KMS-11 (cell line): ENCODE results near the gene GARS1.
"Not testable (repeated sequence)": the region's sequence is repeated elsewhere in the genome, so short reads cannot be mapped to it uniquely, and the experiment has no call there.

Experiments used
- H2AFZ ChIP-seq: fragments of 200-600 bp; sonication (generic); 2 replicates; pipeline ENCODE4 v1.6.1; 2016; ENCODE audit warnings: antibody characterized with exemption, mixed run types, low read depth
- H3K27ac ChIP-seq: fragments of 200-600 bp; sonication (generic); 2 replicates; pipeline ENCODE4 v1.6.1; 2016; ENCODE audit warnings: mild to moderate bottlenecking, mixed run types
- H3K27me3 ChIP-seq: fragments of 200-600 bp; sonication (generic); 2 replicates; pipeline ENCODE4 v1.6.1; 2017; ENCODE audit warnings: mild to moderate bottlenecking, low read depth, mixed run types, moderate library complexity; ENCODE audit not compliant: insufficient read depth
- H3K36me3 ChIP-seq: fragments of 200-600 bp; sonication (generic); 2 replicates; pipeline ENCODE4 v1.6.1; 2017; ENCODE audit warnings: mild to moderate bottlenecking, mixed run types; ENCODE audit not compliant: insufficient read depth
- H3K4me1 ChIP-seq: fragments of 200-600 bp; sonication (generic); 2 replicates; pipeline ENCODE4 v1.6.1; 2016; ENCODE audit warnings: mild to moderate bottlenecking, low read depth, mixed run types; ENCODE audit not compliant: poor library complexity, severe bottlenecking
- H3K4me2 ChIP-seq: fragments of 200-600 bp; sonication (generic); 2 replicates; pipeline ENCODE4 v1.7.0; 2016; ENCODE audit warnings: mild to moderate bottlenecking, mixed run types
- H3K4me3 ChIP-seq: fragments of 200-600 bp; sonication (generic); IDR thresholded peaks from 2 replicates; pipeline ENCODE4 v1.6.1; 2017; ENCODE audit warnings: low read depth, low read length, mixed read lengths; ENCODE audit not compliant: insufficient read depth
- H3K79me2 ChIP-seq: fragments of 200-600 bp; sonication (generic); 2 replicates; pipeline ENCODE4 v1.6.1; 2016; ENCODE audit warnings: low read depth, mixed run types; ENCODE audit not compliant: insufficient read depth
- H3K9ac ChIP-seq: fragments of 200-600 bp; sonication (generic); 2 replicates; pipeline ENCODE4 v1.6.1; 2016; ENCODE audit warnings: mild to moderate bottlenecking, mixed run types
- H4K20me1 ChIP-seq: fragments of 200-600 bp; sonication (generic); 2 replicates; pipeline ENCODE4 v1.6.1; 2016; ENCODE audit warnings: mild to moderate bottlenecking, mixed run types; ENCODE audit not compliant: insufficient read depth
- TF ChIP-seq, protein P1 (sequence below): fragments of 200-600 bp; sonication (generic); conservative IDR thresholded peaks from 2 replicates; pipeline ENCODE4 v1.6.1; 2017; ENCODE audit warnings: low read depth, mild to moderate bottlenecking, antibody characterized with exemption, low read length, moderate library complexity, mixed read lengths

GARS1 gene

DNA sequence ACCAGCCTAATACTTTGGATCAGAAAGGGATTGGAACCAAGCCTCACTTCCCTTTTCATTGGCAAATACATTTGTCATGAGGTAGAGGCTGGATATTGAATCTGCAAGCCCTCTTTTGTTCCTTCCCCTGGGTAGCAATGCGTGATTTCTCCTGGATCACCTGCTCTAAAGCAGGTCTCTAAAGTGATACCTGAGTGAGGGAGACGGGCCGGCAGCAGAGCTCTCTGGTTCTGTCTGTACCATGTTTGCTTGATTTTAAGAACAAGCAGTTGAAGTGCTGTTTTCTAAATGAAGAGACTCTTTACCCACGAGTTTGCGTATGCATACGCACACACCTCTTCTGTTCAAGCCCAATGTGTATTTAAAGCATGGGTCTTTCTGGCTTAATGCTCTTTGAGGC, 41.1 kb downstream of the GARS1 start:
- no peak overlapping the region for H3K27ac ChIP-seq
- no peak overlapping the region for H2AFZ ChIP-seq
- no peak overlapping the region for H3K9ac ChIP-seq
- peaks cover 2% of the 10 kb centered on the region for H3K4me1 ChIP-seq
- H4K20me1 ChIP-seq, result no peaks in the 10 kb centered on the region
- peaks cover 7% of the 10 kb centered on the region; the same call in 1 of the 2 replicates for H3K36me3 ChIP-seq
- H3K79me2 ChIP-seq, result no peaks in the 10 kb centered on the region
- no peak overlapping the region for H3K4me2 ChIP-seq
- TF ChIP-seq, protein P1, sequence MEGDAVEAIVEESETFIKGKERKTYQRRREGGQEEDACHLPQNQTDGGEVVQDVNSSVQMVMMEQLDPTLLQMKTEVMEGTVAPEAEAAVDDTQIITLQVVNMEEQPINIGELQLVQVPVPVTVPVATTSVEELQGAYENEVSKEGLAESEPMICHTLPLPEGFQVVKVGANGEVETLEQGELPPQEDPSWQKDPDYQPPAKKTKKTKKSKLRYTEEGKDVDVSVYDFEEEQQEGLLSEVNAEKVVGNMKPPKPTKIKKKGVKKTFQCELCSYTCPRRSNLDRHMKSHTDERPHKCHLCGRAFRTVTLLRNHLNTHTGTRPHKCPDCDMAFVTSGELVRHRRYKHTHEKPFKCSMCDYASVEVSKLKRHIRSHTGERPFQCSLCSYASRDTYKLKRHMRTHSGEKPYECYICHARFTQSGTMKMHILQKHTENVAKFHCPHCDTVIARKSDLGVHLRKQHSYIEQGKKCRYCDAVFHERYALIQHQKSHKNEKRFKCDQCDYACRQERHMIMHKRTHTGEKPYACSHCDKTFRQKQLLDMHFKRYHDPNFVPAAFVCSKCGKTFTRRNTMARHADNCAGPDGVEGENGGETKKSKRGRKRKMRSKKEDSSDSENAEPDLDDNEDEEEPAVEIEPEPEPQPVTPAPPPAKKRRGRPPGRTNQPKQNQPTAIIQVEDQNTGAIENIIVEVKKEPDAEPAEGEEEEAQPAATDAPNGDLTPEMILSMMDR, result no peak
- no peak overlapping the region for H3K4me3 ChIP-seq
- H3K27me3 ChIP-seq, result no peaks in the 10 kb centered on the region

DNA sequence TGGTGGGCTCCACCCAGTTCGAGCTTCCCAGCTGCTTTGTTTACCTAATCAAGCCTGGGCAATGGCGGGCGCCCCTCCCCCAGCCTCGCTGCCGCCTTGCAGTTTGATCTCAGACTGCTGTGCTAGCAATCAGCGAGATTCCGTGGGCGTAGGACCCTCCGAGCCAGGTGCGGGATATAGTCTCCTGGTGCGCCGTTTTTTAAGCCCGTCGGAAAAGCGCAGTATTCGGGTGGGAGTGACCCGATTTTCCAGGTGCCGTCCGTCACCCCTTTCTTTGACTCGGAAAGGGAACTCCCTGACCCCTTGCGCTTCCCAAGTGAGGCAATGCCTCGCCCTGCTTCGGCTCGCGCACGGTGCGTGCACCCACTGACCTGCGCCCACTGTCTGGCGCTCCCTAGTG, 47.6 kb downstream of the GARS1 start:
- not testable (repeated sequence) for H3K27me3 ChIP-seq, H2AFZ ChIP-seq, H3K27ac ChIP-seq, H3K4me1 ChIP-seq, H3K79me2 ChIP-seq, H4K20me1 ChIP-seq, H3K9ac ChIP-seq, H3K4me3 ChIP-seq, H3K36me3 ChIP-seq, H3K4me2 ChIP-seq

DNA sequence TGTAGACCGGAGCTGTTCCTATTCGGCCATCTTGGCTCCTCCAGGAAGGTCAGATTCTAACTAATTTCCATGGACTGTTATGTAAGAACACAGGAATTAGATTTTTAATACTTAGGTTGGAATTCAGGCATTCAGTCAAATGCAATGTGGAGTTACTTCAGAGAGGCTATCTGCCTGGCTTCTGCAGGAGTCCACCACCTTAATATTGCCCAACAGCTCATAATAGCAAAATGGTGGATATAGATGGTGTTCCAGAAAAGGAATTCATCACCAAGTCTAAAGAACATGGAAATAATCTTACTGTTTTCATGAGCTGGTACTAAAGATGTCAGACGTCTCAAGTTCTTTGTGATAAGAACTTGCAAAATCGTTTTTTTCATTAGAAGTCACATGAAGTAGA, 48.1 kb downstream of the GARS1 start:
- no peak overlapping the region for H3K4me2 ChIP-seq
- TF ChIP-seq, protein P1, result no peak
- no peaks in the 10 kb centered on the region for H3K27me3 ChIP-seq
- H3K36me3 ChIP-seq, result no peaks in the 10 kb centered on the region
- H3K79me2 ChIP-seq, result no peaks in the 10 kb centered on the region
- H4K20me1 ChIP-seq, result no peaks in the 10 kb centered on the region
- H3K4me3 ChIP-seq, result no peak overlapping the region
- H3K9ac ChIP-seq, result no peak overlapping the region
- no peak overlapping the region for H3K27ac ChIP-seq
- no peak overlapping the region for H2AFZ ChIP-seq
- no peaks in the 10 kb centered on the region for H3K4me1 ChIP-seq

DNA sequence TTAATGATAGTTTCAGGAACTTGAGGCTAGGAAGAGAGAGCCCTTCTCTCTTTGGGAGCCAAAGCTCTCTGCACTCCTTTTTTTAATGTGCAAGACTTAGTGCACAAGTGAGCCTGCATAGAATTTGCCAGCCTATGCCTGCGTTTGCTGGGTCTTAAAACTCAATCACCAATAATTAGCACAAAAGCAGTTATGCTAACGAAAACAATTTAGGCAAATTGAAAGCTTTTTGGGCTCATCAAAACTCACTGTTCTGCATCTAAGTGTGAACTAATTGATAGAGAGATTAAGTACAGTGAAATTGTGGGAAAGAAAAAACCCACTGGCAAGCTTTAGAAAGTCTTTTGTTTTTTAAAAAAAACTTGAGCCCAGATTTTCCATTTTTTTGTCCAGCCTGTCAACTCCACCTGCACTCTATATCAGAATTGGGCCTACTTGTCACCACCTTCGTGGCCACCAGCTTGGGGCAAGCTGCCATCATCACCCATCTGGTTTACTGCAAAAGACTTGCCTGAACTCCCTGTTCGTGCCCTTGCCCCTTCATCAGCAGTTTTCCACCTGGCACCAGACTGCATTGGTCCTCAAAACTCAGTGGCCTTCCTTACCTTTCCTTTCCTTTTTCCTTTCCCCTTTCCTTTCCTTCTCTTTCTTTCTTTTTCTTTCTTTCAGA, 49.7 kb downstream of the GARS1 start:
- no peaks in the 10 kb centered on the region for H3K27me3 ChIP-seq
- TF ChIP-seq, protein P1, result no peak
- no peak overlapping the region for H3K4me2 ChIP-seq
- no peaks in the 10 kb centered on the region for H3K36me3 ChIP-seq
- no peaks in the 10 kb centered on the region for H4K20me1 ChIP-seq
- no peak overlapping the region for H3K9ac ChIP-seq
- H3K79me2 ChIP-seq, result no peaks in the 10 kb centered on the region
- H3K4me3 ChIP-seq, result no peak overlapping the region
- no peak overlapping the region for H3K27ac ChIP-seq
- no peak overlapping the region for H2AFZ ChIP-seq
- no peaks in the 10 kb centered on the region for H3K4me1 ChIP-seq

DNA sequence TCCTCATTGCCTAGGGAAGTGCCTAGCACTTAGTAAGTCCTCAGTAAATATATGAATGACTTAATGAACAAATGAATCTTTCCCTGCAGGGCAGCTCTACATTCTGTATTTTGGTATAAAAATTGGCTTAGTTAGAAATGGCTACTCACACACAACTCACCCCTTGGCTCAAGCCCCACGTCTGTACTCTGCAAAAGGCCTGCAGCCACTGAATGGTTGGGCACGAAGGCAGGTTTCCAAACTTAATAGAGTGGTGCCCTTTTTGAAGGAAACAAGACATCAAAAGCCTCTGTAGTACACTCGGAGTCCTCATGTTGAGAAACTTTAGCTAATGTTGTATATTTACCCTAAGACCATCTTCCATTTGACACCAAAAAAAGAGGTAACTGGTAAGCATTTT, 51.0 kb downstream of the GARS1 start:
- Histone ChIP-seq H3K9ac (no peak overlapping the region), H3K27me3 (no peaks in the 10 kb centered on the region), H3K27ac (no peak overlapping the region), H4K20me1 (no peaks in the 10 kb centered on the region), H3K4me2 (no peak overlapping the region), H3K4me3 (no peak overlapping the region), H2AFZ (no peak overlapping the region), H3K4me1 (no peaks in the 10 kb centered on the region), H3K79me2 (no peaks in the 10 kb centered on the region), H3K36me3 (no peaks in the 10 kb centered on the region)
- TF ChIP-seq, protein P1, result no peak
